Measurements from ENCODE around the gene ANKRD55. TPM values are rescaled to one million over a fixed set of nuclear protein-coding genes. Genes with fewer than 3 reads are reported as not detected.
"Not testable (repeated sequence)": the region's sequence is repeated elsewhere in the genome, so short reads cannot be mapped to it uniquely, and the experiment has no call there.

Gene ANKRD55
- total and polyA plus RNA-seq, 5 donors from 2014 or later = 4.1 to 9.0 (median 5.7) TPM

DNA sequence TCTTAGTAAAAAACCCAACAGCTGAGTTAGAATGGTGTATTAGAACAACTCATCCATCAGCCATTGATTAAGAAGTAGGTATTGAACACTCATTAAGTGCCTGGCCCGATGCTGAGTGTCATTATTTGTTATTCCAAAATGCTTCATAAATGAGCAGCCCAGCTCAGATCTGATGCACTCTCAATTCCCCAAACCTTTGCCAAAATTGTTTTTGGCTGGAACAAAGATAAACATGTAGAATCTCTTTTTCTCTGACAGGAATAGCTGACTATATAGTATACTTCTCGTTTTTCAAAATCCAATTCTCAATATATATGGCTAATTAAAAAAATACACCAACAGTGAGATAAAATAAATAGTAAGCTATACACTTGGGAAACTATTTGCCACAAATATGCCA lies 20.0 kb upstream of the ANKRD55 start:
- ATAC-seq (ENCODE audit: low read depth in 2 of 2) = no peak
- Mint-ChIP-seq H3K4me3 (no peak overlapping the region), H3K36me3 (no peaks in the 10 kb centered on the region)

DNA sequence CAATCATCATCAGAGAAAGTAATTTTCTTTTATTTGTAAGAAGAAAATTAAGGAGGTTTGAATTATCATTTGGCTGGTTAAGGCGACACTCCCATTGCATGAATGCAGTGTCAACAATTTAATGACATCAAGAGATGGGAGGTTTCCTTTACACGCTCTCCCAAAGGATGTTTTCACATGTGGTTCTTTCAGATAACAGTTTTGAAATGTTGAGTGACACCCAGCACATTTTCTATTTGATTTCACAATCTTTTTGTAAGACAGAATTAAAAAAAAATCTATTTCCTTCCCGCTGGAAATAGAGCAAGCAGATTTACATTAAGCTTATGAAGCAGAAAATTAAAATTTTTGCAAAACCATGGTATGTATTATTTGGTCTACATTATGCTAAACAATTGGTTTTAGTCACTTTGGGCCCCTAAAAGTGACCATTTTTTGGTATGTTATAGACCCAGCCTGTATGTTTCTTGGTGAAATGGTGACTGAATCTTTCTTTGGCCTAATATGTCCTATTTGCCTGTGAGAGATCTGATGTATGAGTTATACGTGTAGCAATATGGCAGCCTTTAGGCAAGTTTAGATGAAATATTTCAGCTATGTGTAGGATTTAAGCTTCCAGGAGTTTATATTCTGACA lies 18.9 kb upstream of the ANKRD55 start:
- no peaks in the 10 kb centered on the region for H3K27me3 ChIP-seq (ENCODE audit: control insufficient read depth, insufficient read depth, low read length)
- H3K9me3 Mint-ChIP-seq = no peaks in the 10 kb centered on the region
- no peaks in the 10 kb centered on the region for H3K4me1 ChIP-seq (ENCODE audit: control insufficient read depth, insufficient read depth, low read length, poor library complexity, severe bottlenecking)
- H3K27ac ChIP-seq (ENCODE audit: insufficient read depth, low read length, poor library complexity, severe bottlenecking) = no peak overlapping the region
- peaks cover 0 to 3% (median 0%) of the 10 kb centered on the region in 4 donors for H3K4me1 Mint-ChIP-seq
- DNase-seq (no peak), ATAC-seq (ENCODE audit: low read depth in 2 of 2) (no peak)
- no peak overlapping the region for H3K4me3 Mint-ChIP-seq
- H3K4me3 ChIP-seq (ENCODE audit: low read depth, low read length) = no peak overlapping the region
- peaks cover 8% of the 10 kb centered on the region for H3K27me3 Mint-ChIP-seq
- H3K36me3 ChIP-seq (ENCODE audit: control insufficient read depth, insufficient read depth, low read length) = no peaks in the 10 kb centered on the region
- H3K9me3 ChIP-seq (ENCODE audit: control insufficient read depth in 2 of 2, low read length in 2 of 2) = no peaks in the 10 kb centered on the region
- no peak overlapping the region for H3K27ac Mint-ChIP-seq
- no peaks in the 10 kb centered on the region for H3K36me3 Mint-ChIP-seq

More for the DNA sequence above, 20.0 kb upstream of the ANKRD55 start:
- Mint-ChIP-seq H3K9me3 (peaks cover 0 to under 1% (median 0%) of the 10 kb centered on the region in 7 donors), H3K27ac (no peak overlapping the region), H3K4me1 (peaks cover 0 to 3% (median 0%) of the 10 kb centered on the region in 4 donors), H3K27me3 (peaks cover 13% of the 10 kb centered on the region)
- no peaks in the 10 kb centered on the region for H3K36me3 ChIP-seq (ENCODE audit: control insufficient read depth, insufficient read depth, low read length)
- H3K4me1 ChIP-seq (ENCODE audit: control insufficient read depth, insufficient read depth, low read length, poor library complexity, severe bottlenecking) = no peaks in the 10 kb centered on the region
- H3K4me3 ChIP-seq (ENCODE audit: low read depth, low read length) = no peak overlapping the region
- no peak overlapping the region for H3K27ac ChIP-seq (ENCODE audit: insufficient read depth, low read length, poor library complexity, severe bottlenecking)
- DNase-seq = no peak
- H3K27me3 ChIP-seq (ENCODE audit: control insufficient read depth, insufficient read depth, low read length) = no peaks in the 10 kb centered on the region
- no peaks in the 10 kb centered on the region for H3K9me3 ChIP-seq (ENCODE audit: control insufficient read depth in 2 of 2, low read length in 2 of 2)

DNA sequence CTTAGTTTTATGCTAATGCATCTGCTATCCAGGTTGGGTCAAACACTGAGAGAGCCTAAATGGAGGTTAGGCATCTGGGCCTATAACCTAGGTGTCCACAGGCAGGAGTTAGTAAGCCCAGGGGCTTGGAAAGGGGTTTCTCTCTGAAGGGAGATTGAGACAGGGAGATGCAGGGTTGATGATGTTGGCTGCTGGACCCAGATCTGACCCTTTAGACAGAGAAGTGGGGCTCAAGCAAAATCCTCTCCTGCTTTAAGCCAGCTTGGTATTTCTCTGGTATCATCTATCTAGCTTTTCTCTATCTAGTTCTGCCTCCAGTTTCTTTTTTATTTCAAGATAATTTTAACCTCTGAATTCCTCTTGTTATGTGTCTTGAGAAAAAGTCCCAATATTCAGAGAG lies 18.3 kb upstream of the ANKRD55 start:
- no peaks in the 10 kb centered on the region for H3K4me1 ChIP-seq (ENCODE audit: control insufficient read depth, insufficient read depth, low read length, poor library complexity, severe bottlenecking)
- Mint-ChIP-seq H3K27me3 (peaks cover 7% of the 10 kb centered on the region), H3K4me1 (peaks cover 0 to 3% (median 0%) of the 10 kb centered on the region in 4 donors), H3K4me3 (no peak overlapping the region), H3K27ac (no peak overlapping the region), H3K9me3 (no peaks in the 10 kb centered on the region), H3K36me3 (no peaks in the 10 kb centered on the region)
- DNase-seq (no peak), ATAC-seq (ENCODE audit: low read depth in 2 of 2) (no peak)
- no peak overlapping the region for H3K4me3 ChIP-seq (ENCODE audit: low read depth, low read length)
- H3K36me3 ChIP-seq (ENCODE audit: control insufficient read depth, insufficient read depth, low read length) = no peaks in the 10 kb centered on the region
- no peak overlapping the region for H3K27ac ChIP-seq (ENCODE audit: insufficient read depth, low read length, poor library complexity, severe bottlenecking)
- H3K27me3 ChIP-seq (ENCODE audit: control insufficient read depth, insufficient read depth, low read length) = no peaks in the 10 kb centered on the region
- H3K9me3 ChIP-seq (ENCODE audit: control insufficient read depth in 2 of 2, low read length in 2 of 2) = no peaks in the 10 kb centered on the region

DNA sequence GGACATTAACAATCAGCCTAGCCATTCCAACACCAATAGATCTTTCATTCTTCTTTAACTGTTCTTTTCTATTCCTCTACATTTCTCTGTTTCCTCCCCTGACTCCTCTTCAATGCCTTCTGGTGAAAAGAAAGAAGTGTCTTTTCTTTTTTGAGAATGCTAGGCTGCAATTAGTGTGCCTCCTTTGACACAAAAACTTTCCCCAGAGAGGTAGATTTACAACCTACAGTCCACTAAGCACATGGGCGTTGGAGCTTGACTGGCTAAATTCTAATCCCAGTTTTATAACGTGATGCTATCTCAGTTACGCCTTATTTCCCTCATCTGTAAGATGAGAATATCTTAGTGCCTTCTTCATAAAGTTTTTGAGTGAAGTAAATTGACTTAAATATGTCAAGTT lies 16.9 kb upstream of the ANKRD55 start:
- Histone ChIP-seq H3K27ac (ENCODE audit: insufficient read depth, low read length, poor library complexity, severe bottlenecking) (no peak overlapping the region), H3K4me3 (ENCODE audit: low read depth, low read length) (no peak overlapping the region), H3K36me3 (ENCODE audit: control insufficient read depth, insufficient read depth, low read length) (no peaks in the 10 kb centered on the region), H3K27me3 (ENCODE audit: control insufficient read depth, insufficient read depth, low read length) (no peaks in the 10 kb centered on the region), H3K9me3 (ENCODE audit: control insufficient read depth in 2 of 2, low read length in 2 of 2) (no peaks in the 10 kb centered on the region), H3K4me1 (ENCODE audit: control insufficient read depth, insufficient read depth, low read length, poor library complexity, severe bottlenecking) (no peaks in the 10 kb centered on the region)
- DNase-seq = no peak
- no peaks in the 10 kb centered on the region for H3K36me3 Mint-ChIP-seq
- H3K4me1 Mint-ChIP-seq = peaks cover 0 to 3% (median 0%) of the 10 kb centered on the region in 4 donors
- no peaks in the 10 kb centered on the region for H3K27me3 Mint-ChIP-seq
- no peak for ATAC-seq (ENCODE audit: low read depth in 2 of 2)
- no peak overlapping the region for H3K27ac Mint-ChIP-seq
- no peak overlapping the region for H3K4me3 Mint-ChIP-seq
- no peaks in the 10 kb centered on the region for H3K9me3 Mint-ChIP-seq

DNA sequence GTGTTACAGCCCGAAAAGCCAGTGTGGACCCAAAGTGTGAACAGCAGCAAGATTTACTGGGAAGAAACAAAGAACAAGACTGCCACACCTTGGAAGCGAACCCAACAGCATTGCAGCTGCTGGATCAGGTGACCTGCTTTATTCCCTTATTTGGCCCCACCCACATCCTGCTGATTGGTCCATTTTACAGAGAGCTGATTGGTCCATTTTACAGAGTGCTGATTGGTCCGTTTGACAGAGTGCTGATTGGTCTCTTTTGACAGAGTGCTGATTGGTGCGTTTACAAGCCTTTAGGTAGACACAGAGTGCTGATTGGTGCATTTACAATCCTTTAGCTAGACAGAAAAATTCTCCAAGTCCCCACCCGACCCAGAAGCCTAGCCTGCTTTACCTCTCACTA lies 16.0 kb upstream of the ANKRD55 start:
- DNase-seq; H3K27me3 ChIP-seq (ENCODE audit: control insufficient read depth, insufficient read depth, low read length); H3K27ac ChIP-seq (ENCODE audit: insufficient read depth, low read length, poor library complexity, severe bottlenecking); H3K4me3 Mint-ChIP-seq; H3K36me3 Mint-ChIP-seq; H3K4me1 Mint-ChIP-seq; H3K27me3 Mint-ChIP-seq; ATAC-seq (ENCODE audit: low read depth in 2 of 2); H3K27ac Mint-ChIP-seq; H3K9me3 Mint-ChIP-seq; H3K4me3 ChIP-seq (ENCODE audit: low read depth, low read length); H3K4me1 ChIP-seq (ENCODE audit: control insufficient read depth, insufficient read depth, low read length, poor library complexity, severe bottlenecking); H3K36me3 ChIP-seq (ENCODE audit: control insufficient read depth, insufficient read depth, low read length); H3K9me3 ChIP-seq (ENCODE audit: control insufficient read depth in 2 of 2, low read length in 2 of 2): not testable (repeated sequence)

DNA sequence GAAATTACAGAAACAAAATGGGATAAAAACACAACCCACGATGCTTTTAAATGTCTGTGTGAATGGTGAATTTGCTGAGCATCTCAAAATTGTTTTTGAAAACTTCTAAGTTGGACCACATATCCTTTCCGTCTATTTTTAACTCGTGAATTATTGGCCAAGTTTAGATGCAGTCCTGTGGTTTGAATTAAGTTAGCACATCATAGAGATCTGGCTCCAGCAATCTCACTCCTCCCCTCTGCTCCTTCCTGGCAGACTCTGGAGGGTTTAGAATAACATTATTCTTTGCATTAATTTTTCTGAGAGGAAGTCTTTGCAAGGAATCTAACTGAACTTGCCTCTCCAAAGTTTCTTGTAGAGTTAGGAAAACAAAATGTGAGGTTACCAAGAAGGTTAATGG lies 14.5 kb upstream of the ANKRD55 start:
- no peak overlapping the region for H3K4me3 Mint-ChIP-seq
- H3K27ac ChIP-seq (ENCODE audit: insufficient read depth, low read length, poor library complexity, severe bottlenecking) = no peak overlapping the region
- DNase-seq = no peak
- H3K27me3 Mint-ChIP-seq = no peaks in the 10 kb centered on the region
- H3K27me3 ChIP-seq (ENCODE audit: control insufficient read depth, insufficient read depth, low read length) = no peaks in the 10 kb centered on the region
- no peaks in the 10 kb centered on the region for H3K36me3 ChIP-seq (ENCODE audit: control insufficient read depth, insufficient read depth, low read length)
- no peak overlapping the region for H3K4me3 ChIP-seq (ENCODE audit: low read depth, low read length)
- no peak for ATAC-seq (ENCODE audit: low read depth in 2 of 2)
- no peaks in the 10 kb centered on the region for H3K9me3 ChIP-seq (ENCODE audit: control insufficient read depth in 2 of 2, low read length in 2 of 2)
- no peak overlapping the region for H3K27ac Mint-ChIP-seq
- H3K36me3 Mint-ChIP-seq = no peaks in the 10 kb centered on the region
- H3K4me1 ChIP-seq (ENCODE audit: control insufficient read depth, insufficient read depth, low read length, poor library complexity, severe bottlenecking) = no peaks in the 10 kb centered on the region
- peaks cover 0 to 3% (median 0%) of the 10 kb centered on the region in 4 donors for H3K4me1 Mint-ChIP-seq
- H3K9me3 Mint-ChIP-seq = peaks cover 0 to 3% (median 0%) of the 10 kb centered on the region in 7 donors

DNA sequence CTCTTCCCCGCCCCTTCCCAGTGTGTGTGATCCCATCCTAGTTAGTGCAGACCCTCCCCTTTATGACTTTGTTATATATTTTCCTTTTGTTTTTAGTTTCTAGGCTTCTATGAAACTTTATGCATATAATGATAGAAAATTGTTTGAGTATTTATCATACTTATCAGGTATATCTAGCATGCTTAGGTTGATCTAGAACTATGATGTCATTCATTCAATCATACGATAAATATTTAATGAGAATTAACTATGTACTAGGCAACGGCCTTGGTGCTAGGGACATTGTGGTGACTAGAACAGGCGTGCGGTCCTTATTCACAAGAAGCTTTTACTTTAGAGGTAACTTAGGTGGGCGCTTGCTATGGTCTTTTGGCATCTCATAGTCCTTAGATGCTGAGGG lies 13.6 kb upstream of the ANKRD55 start:
- no peak overlapping the region for H3K4me3 Mint-ChIP-seq
- H3K9me3 Mint-ChIP-seq = peaks cover 0 to 6% (median 0%) of the 10 kb centered on the region in 7 donors
- Histone ChIP-seq H3K27me3 (ENCODE audit: control insufficient read depth, insufficient read depth, low read length) (no peaks in the 10 kb centered on the region), H3K9me3 (ENCODE audit: control insufficient read depth in 2 of 2, low read length in 2 of 2) (peaks cover 0 to 2% of the 10 kb centered on the region in 2 experiments), H3K4me1 (ENCODE audit: control insufficient read depth, insufficient read depth, low read length, poor library complexity, severe bottlenecking) (no peaks in the 10 kb centered on the region), H3K36me3 (ENCODE audit: control insufficient read depth, insufficient read depth, low read length) (no peaks in the 10 kb centered on the region), H3K4me3 (ENCODE audit: low read depth, low read length) (no peak overlapping the region), H3K27ac (ENCODE audit: insufficient read depth, low read length, poor library complexity, severe bottlenecking) (no peak overlapping the region)
- H3K27ac Mint-ChIP-seq = no peak overlapping the region
- H3K27me3 Mint-ChIP-seq = no peaks in the 10 kb centered on the region
- ATAC-seq (ENCODE audit: low read depth in 2 of 2) (no peak), DNase-seq (no peak)
- H3K4me1 Mint-ChIP-seq = no peaks in the 10 kb centered on the region
- H3K36me3 Mint-ChIP-seq = no peaks in the 10 kb centered on the region

DNA sequence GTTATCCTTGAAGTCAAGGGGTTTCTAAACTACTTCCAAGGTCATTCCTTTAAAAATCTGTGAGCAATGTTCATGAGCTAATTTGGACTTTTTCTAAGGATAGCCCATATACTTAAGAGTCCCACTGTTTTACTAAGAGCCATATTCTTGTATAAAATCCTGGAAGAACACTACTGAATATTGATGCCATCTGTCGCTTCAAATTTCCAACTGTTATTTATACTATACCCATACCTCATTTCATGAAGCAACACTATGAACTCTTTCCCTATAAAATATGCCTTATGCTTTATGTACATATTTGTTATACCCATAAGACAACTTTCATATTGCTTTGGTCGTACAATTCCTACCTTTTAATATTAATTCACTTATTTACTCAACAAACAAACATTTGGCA lies 12.4 kb upstream of the ANKRD55 start:
- no peak overlapping the region for H3K27ac ChIP-seq (ENCODE audit: insufficient read depth, low read length, poor library complexity, severe bottlenecking)
- no peaks in the 10 kb centered on the region for H3K36me3 ChIP-seq (ENCODE audit: control insufficient read depth, insufficient read depth, low read length)
- Mint-ChIP-seq H3K36me3 (no peaks in the 10 kb centered on the region), H3K4me1 (no peaks in the 10 kb centered on the region), H3K27me3 (peaks cover 5% of the 10 kb centered on the region), H3K4me3 (no peak overlapping the region), H3K9me3 (peaks cover 0 to 7% (median 6%) of the 10 kb centered on the region in 7 donors), H3K27ac (no peak overlapping the region)
- no peaks in the 10 kb centered on the region for H3K27me3 ChIP-seq (ENCODE audit: control insufficient read depth, insufficient read depth, low read length)
- H3K9me3 ChIP-seq (ENCODE audit: control insufficient read depth in 2 of 2, low read length in 2 of 2) = peaks cover 0 to 7% of the 10 kb centered on the region in 2 experiments
- H3K4me3 ChIP-seq (ENCODE audit: low read depth, low read length) = no peak overlapping the region
- ATAC-seq (ENCODE audit: low read depth in 2 of 2) (no peak), DNase-seq (no peak)
- no peaks in the 10 kb centered on the region for H3K4me1 ChIP-seq (ENCODE audit: control insufficient read depth, insufficient read depth, low read length, poor library complexity, severe bottlenecking)

All from CD4-positive, CD25-positive, alpha-beta regulatory T cell (primary cell).